Fibroblast of pulmonary artery (primary cell): ENCODE results near the gene CGREF1.

Source experiments
- DNase-seq: peaks from one replicate; pipeline ENCODE4 v3.0.0-alpha.2; 2010; ENCODE audit warnings: low read depth
- H3K4me3 ChIP-seq: replicated peaks from 2 replicates; pipeline ENCODE4 v1.5.1; 2011; ENCODE audit warnings: low read depth, mild to moderate bottlenecking, control low read depth, low read length, moderate library complexity
- CTCF ChIP-seq: IDR thresholded peaks from 2 replicates; pipeline ENCODE4 v1.5.1; 2011; ENCODE audit warnings: mild to moderate bottlenecking, control low read depth, low read length, inconsistent platforms; ENCODE audit errors: missing control alignments

The CGREF1 gene

GRCh38 chr2:27096748-27097297 is 22.1 kb downstream of the CGREF1 start:
- H3K4me3 ChIP-seq = no peak overlapping the region
- DNase-seq = no peak
- no peak for TF ChIP-seq CTCF

DNA sequence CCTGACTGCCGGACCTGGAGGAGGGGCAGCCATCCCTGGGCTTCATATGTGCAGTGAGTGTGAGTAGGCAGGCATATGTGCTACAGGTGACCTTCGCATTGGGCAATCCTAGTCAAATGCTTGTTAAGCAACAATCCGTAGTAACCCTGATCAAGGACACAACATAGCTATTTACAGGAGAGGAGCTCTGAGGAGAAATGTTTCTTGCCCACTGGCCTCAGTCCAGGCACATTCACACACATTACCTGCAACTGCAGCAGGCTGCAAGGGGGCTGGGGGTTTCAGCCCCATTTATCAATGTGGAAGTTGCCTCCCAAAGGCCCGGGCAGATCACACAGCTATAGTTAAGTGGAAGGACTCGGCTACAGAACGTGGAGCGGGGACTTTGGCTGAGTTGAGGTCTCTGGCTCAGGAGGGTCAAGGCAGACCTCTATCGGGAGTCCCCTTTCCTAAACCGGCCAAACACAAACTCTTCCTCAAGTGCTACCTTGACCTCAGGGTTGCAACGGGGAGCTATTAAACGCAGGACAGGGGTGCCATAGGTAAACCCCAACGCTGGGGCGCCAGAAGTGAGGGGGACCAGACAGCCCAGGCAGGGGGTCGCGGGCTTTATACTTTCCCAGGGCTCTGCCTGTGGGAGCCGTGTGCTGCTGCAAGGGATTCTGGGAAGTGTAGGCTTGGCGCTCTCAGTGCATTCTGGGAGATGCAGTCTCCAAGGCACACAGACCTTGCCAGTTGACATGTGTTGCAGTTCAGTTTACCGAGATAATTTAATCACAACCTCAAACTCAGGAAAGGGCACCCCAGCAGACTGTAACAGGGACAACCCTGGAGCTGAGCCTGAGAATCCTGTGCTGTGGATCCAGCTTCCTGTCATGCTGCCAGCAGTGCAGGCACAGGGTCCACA is 22.9 kb downstream of the CGREF1 start:
- peak overlapping the region; percentile 26 for H3K4me3 ChIP-seq
- peak; percentile 68 for DNase-seq
- TF ChIP-seq CTCF = no peak

- no peak overlapping the region for H3K4me3 ChIP-seq
- TF ChIP-seq CTCF = no peak
Measured at GRCh38 chr2:27095427-27095744, 23.5 kb downstream of the CGREF1 start.

DNA sequence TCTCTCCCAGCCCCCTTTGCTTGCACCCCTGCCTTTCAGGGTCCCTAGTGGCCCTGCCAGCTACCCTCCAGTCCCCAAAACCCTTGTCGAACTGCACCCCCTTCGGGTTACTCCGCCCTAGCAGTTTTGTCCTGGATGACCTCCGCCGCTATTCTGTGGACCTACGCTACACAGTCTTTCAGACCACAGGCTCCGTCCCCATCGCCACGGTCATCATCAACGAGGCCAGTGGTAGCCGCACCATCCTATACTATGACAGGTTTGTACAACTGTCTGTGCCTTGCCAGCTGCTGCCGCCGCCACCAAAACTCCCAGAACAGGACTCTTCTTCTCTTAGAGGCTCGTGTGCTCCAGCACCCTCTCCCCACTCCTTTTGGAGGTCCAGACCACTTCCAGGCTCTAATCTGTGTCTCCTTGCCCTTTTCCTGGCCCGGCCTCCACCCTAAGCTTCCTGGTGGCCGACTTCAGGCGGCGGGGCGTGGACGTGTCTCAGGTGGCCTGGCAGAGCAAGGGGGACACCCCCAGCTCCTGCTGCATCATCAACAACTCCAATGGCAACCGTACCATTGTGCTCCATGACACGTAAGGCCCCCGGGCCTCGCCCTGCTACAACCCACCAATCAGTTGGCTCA is 24.5 kb downstream of the CGREF1 start:
- no peak overlapping the region for H3K4me3 ChIP-seq
- no peak for TF ChIP-seq CTCF
- DNase-seq = no peak

More at GRCh38 chr2:27095427-27095744, 23.5 kb downstream of the CGREF1 start:
- no peak for DNase-seq

DNA sequence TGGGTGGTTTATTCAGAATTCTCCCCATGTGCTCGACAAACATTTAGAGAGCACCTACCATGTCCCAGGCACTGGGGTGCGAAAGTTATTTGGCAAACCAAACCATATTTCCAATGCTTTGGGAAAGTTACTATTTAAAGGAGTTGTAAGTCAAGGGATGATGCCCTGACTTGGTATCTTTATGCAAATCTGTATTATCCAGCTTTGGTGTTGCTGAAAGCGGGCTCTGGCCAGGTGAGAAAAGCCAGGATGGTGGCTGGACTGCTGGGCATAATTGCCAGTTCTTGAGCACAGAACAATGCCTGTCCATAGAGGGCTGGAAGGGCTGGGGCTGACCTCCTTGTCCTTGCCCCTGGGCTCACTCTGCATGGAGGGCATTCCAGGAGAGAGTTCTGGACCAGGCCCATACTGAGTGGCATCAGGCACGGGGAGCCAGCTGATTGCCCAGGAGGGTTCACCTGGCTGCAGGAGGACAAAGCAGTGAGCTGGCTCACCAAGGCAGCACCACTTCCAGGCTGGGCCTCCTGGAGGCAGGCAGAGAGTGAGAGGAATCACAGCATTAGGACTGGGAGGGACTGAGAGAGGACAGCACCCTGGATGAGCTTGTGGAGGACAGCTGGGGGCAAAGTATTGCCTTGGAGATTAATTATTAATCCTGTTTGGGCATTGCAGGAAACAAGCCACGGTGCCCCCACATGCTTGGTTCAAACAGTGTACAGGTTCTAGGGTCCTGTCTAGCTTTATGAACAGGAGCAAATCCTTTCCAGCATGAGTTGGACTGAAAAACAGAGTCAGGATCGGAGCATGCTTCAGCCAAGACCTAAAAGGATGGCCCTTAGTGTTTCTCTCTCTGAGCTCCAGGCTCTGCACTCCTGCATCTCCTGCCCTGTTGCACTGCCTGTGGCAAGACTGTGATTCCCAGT is 25.2 kb downstream of the CGREF1 start:
- TF ChIP-seq CTCF = no peak
- DNase-seq = no peak
- no peak overlapping the region for H3K4me3 ChIP-seq

GRCh38 chr2:27092696-27093429 is 26.1 kb downstream of the CGREF1 start:
- TF ChIP-seq CTCF = no peak
- no peak overlapping the region for H3K4me3 ChIP-seq
- DNase-seq = no peak
